ENCODE results near the gene SSX2IP. TPM values are rescaled to one million over a fixed set of nuclear protein-coding genes. Genes with fewer than 3 reads are reported as not detected.

Gene SSX2IP
- total and polyA plus RNA-seq, 2 donors (not counting 1 experiment from before 2014, with no cell fraction given) = 13.8 to 41.5 TPM

- Histone ChIP-seq H3K36me3 (ENCODE audit: control insufficient read depth, insufficient read depth, low read length) (no peaks in the 10 kb centered on the region), H3K27me3 (ENCODE audit: control insufficient read depth, insufficient read depth, low read length) (no peaks in the 10 kb centered on the region), H3K27ac (ENCODE audit: insufficient read depth, low read length) (peak overlapping the region; percentile 11), H3K4me2 (ENCODE audit: extremely low read depth, insufficient read depth, low read length) (no peak overlapping the region), H4K20me1 (ENCODE audit: control insufficient read depth, extremely low read depth, insufficient read depth, low read length) (no peaks in the 10 kb centered on the region), H3K79me2 (ENCODE audit: control insufficient read depth, insufficient read depth, low read length) (no peaks in the 10 kb centered on the region), H3K9me3 (ENCODE audit: control insufficient read depth, insufficient read depth, low read depth, low read length) (no peaks in the 10 kb centered on the region), H3K9ac (ENCODE audit: insufficient read depth, low read length) (no peak overlapping the region), H3K4me1 (ENCODE audit: control insufficient read depth, extremely low read depth, insufficient read depth, low read length) (peaks cover 10% of the 10 kb centered on the region), H3K4me3 (replicated peaks in 1 of 4; ENCODE audit: control extremely low read depth in 1 of 4, insufficient read depth in 1 of 4, low read depth in 3 of 4, low read length in 4 of 4) (no peak overlapping the region), H2AFZ (ENCODE audit: low read length) (no peak overlapping the region)
- no peak for TF ChIP-seq EZH2 (IDR thresholded peaks at IDR 0.05; ENCODE audit: low read length, missing control alignments)
- peak in 1 of 2 donors; percentile 92 for DNase-seq (ENCODE audit: low read depth in 2 of 2)
Observed at GRCh38 chr1:84721152-84721551, 30.9 kb upstream of the SSX2IP start.

- Histone ChIP-seq H4K20me1 (ENCODE audit: control insufficient read depth, extremely low read depth, insufficient read depth, low read length) (no peaks in the 10 kb centered on the region), H2AFZ (ENCODE audit: low read length) (peak overlapping the region; percentile 29), H3K9ac (ENCODE audit: insufficient read depth, low read length) (no peak overlapping the region), H3K4me3 (replicated peaks in 1 of 4; ENCODE audit: control extremely low read depth in 1 of 4, insufficient read depth in 1 of 4, low read depth in 3 of 4, low read length in 4 of 4) (no peak overlapping the region), H3K4me1 (ENCODE audit: control insufficient read depth, extremely low read depth, insufficient read depth, low read length) (peaks cover 10% of the 10 kb centered on the region), H3K9me3 (ENCODE audit: control insufficient read depth, insufficient read depth, low read depth, low read length) (no peaks in the 10 kb centered on the region), H3K27me3 (ENCODE audit: control insufficient read depth, insufficient read depth, low read length) (no peaks in the 10 kb centered on the region), H3K36me3 (ENCODE audit: control insufficient read depth, insufficient read depth, low read length) (no peaks in the 10 kb centered on the region), H3K79me2 (ENCODE audit: control insufficient read depth, insufficient read depth, low read length) (no peaks in the 10 kb centered on the region), H3K27ac (ENCODE audit: insufficient read depth, low read length) (no peak overlapping the region), H3K4me2 (ENCODE audit: extremely low read depth, insufficient read depth, low read length) (peak overlapping the region; percentile 66)
- DNase-seq (ENCODE audit: low read depth in 2 of 2) = no peak
- TF ChIP-seq CTCF (conservative IDR thresholded peaks at IDR 0.05 in 1 of 2, IDR thresholded peaks at IDR 0.05 in 1 of 2; ENCODE audit: low read depth in 1 of 2, low read length in 2 of 2) (no peak), EZH2 (IDR thresholded peaks at IDR 0.05; ENCODE audit: low read length, missing control alignments) (no peak)
Observed at GRCh38 chr1:84720221-84720780, 30.0 kb upstream of the SSX2IP start.

GRCh38 chr1:84719543-84720217 lies 29.4 kb upstream of the SSX2IP start:
- Histone ChIP-seq H3K9ac (ENCODE audit: insufficient read depth, low read length) (no peak overlapping the region), H3K79me2 (ENCODE audit: control insufficient read depth, insufficient read depth, low read length) (no peaks in the 10 kb centered on the region), H4K20me1 (ENCODE audit: control insufficient read depth, extremely low read depth, insufficient read depth, low read length) (no peaks in the 10 kb centered on the region), H3K9me3 (ENCODE audit: control insufficient read depth, insufficient read depth, low read depth, low read length) (no peaks in the 10 kb centered on the region), H3K4me1 (ENCODE audit: control insufficient read depth, extremely low read depth, insufficient read depth, low read length) (peaks cover 10% of the 10 kb centered on the region), H3K27me3 (ENCODE audit: control insufficient read depth, insufficient read depth, low read length) (no peaks in the 10 kb centered on the region), H2AFZ (ENCODE audit: low read length) (peak overlapping the region; percentile 25), H3K4me3 (replicated peaks in 1 of 4; ENCODE audit: control extremely low read depth in 1 of 4, insufficient read depth in 1 of 4, low read depth in 3 of 4, low read length in 4 of 4) (peak overlapping the region in 1 of 4 experiments; percentile 15), H3K36me3 (ENCODE audit: control insufficient read depth, insufficient read depth, low read length) (no peaks in the 10 kb centered on the region), H3K4me2 (ENCODE audit: extremely low read depth, insufficient read depth, low read length) (peak overlapping the region; percentile 66), H3K27ac (ENCODE audit: insufficient read depth, low read length) (no peak overlapping the region)
- DNase-seq (ENCODE audit: low read depth in 2 of 2) = peak in 1 of 2 donors; percentile 58
- TF ChIP-seq EZH2 (IDR thresholded peaks at IDR 0.05; ENCODE audit: low read length, missing control alignments) = no peak
- TF ChIP-seq CTCF (conservative IDR thresholded peaks at IDR 0.05 in 1 of 2, IDR thresholded peaks at IDR 0.05 in 1 of 2; ENCODE audit: low read depth in 1 of 2, low read length in 2 of 2) = no peak

Measured in fibroblast of lung (primary cell).